Spleen (tissue), 11 donors: ENCODE results near the gene GRIK3. TPM values are rescaled to one million over a fixed set of nuclear protein-coding genes. Genes with fewer than 3 reads are reported as not detected.

Source experiments
- DNase-seq: peaks from one replicate; pipeline ENCODE4 v3.0.0-alpha.2; 2020
- H3K27ac ChIP-seq, 8 donors: fragments of 200-600 bp; sonication (generic) in 7 of 8; 1 replicate in 4 of 8; 2 replicates in 4 of 8; pipeline versions ENCODE4 v1.5.0 to v1.8.0; 2016 to 2021; ENCODE audit warnings: inconsistent platforms in 4 of 8, mild to moderate bottlenecking in 4 of 8, moderate library complexity in 1 of 8
- H3K27me3 ChIP-seq, 7 donors: fragments of 200-600 bp; sonication (generic) in 6 of 7; replicated peaks in 1 of 7; 1 replicate in 4 of 7; 2 replicates in 3 of 7; pipeline versions ENCODE4 v1.5.0 to v1.8.0; 2016 to 2021; ENCODE audit warnings: inconsistent platforms in 3 of 7, mild to moderate bottlenecking in 1 of 7
- H3K36me3 ChIP-seq, 6 donors: fragments of 200-600 bp; sonication (generic) in 5 of 6; 1 replicate in 4 of 6; 2 replicates in 2 of 6; pipeline versions ENCODE4 v1.5.0 to v1.8.0; 2016 to 2021; ENCODE audit warnings: inconsistent platforms in 2 of 6
- H3K4me1 ChIP-seq, 6 donors: fragments of 200-600 bp; sonication (generic) in 5 of 6; 1 replicate in 3 of 6; 2 replicates in 3 of 6; pipeline versions ENCODE4 v1.5.0 to v1.8.0; 2016 to 2021; ENCODE audit warnings: inconsistent platforms in 3 of 6
- H3K4me3 ChIP-seq, 8 donors: fragments of 200-600 bp; sonication (generic) in 7 of 8; 1 replicate in 4 of 8; 2 replicates in 4 of 8; pipeline versions ENCODE4 v1.5.0 to v1.8.0; 2016 to 2021; ENCODE audit warnings: inconsistent platforms in 4 of 8, mild to moderate bottlenecking in 4 of 8, moderate library complexity in 2 of 8
- H3K9me3 ChIP-seq, 8 donors: fragments of 200-600 bp; sonication (generic) in 7 of 8; 1 replicate in 4 of 8; 2 replicates in 4 of 8; pipeline versions ENCODE4 v1.5.0 to v1.8.0; 2016 to 2021; ENCODE audit warnings: inconsistent platforms in 4 of 8
- POLR2A ChIP-seq, 3 donors: fragments of 450-650 bp; IDR thresholded peaks; one replicate each; pipeline ENCODE4 v1.5.1; 2017; ENCODE audit warnings: antibody characterized with exemption in 3 of 3, mild to moderate bottlenecking in 1 of 3
- POLR2AphosphoS5 ChIP-seq, 3 donors: sonication (generic); formaldehyde crosslinking; IDR thresholded peaks; one replicate each; pipeline ENCODE4 v1.5.1; 2017; ENCODE audit warnings: antibody characterized with exemption in 3 of 3
- WGBS, 5 donors: extraction: QIAGEN DNeasy Blood & Tissue Kit in 3 of 5; methylation state at CpG; one replicate each; pipeline versions ENCODE4 v1.1.5 to v1.1.7; 2013 to 2018; 5-methylcytosine and 5-hydroxymethylcytosine counted together
- intact Hi-C: fragments of 100-400 bp; cut with DNase I; formaldehyde crosslinking; loops from one replicate; pipeline ENCODE4 v1.15.0; 2023; ENCODE audit warnings: low total_unique reads
- polyA plus RNA-seq, 3 donors: library from polyadenylated mRNA; stranded (reverse); fragments of 200-250 nt; gene quantifications; one replicate each; pipeline ENCODE4 v1.2.1, GENCODE V29; 2013
- total RNA-seq, 7 donors: library from RNA; depleted of rRNA in 3 of 7; stranded (reverse); fragments of >200 nt in 3 of 7; fragmentation: NEBNext Ultra II Directional in 4 of 7; extraction: Animal tissue kit (Norgen Biotek cat#: 25700) in 4 of 7; gene quantifications; one replicate each; pipeline versions ENCODE4 v1.1.0 to v1.2.1, GENCODE V29; 2016 to 2021
- TF ChIP-seq, protein P1 (sequence below), 11 experiments: fragments of 200-600 bp in 7 of 11; fragments of 450-650 bp in 4 of 11; sonication (generic) in 4 of 11; IDR thresholded peaks in 8 of 11; conservative IDR thresholded peaks in 3 of 11; 1 replicate in 7 of 11; 2 replicates in 4 of 11; pipeline versions ENCODE4 v1.4.0 to v1.8.0; 2016 to 2021; ENCODE audit warnings: antibody characterized with exemption in 11 of 11, inconsistent platforms in 4 of 11, mild to moderate bottlenecking in 1 of 11
- donor health status: healthy with polysubstance abuse.
- donor health status: DM: no; HTN: no; CAD: no; lungs with moderate emphysema.
- donor health status: DM: no; HTN: no; CAD: no.
- donor health status: Bipolar disorder and iron deficiency.
- donor health status: healthy.
- donor health status: DM: no; HTN: no; CAD: no.
- donor health status: DM: yes; HTN: yes; CAD: no.

Gene GRIK3
- total and polyA plus RNA-seq, 10 donors = 0.09 to 0.74 (median 0.19) TPM

GRCh38 chr1:36829961-36830360 lies 204.4 kb downstream of the GRIK3 start:
- no peaks in the 10 kb centered on the region for H3K9me3 ChIP-seq
- WGBS, 5 donors = 79 to 93% (median 89%) methylated on average over 4 of the region's 4 CpGs
- no peak overlapping the region for H3K4me3 ChIP-seq
- DNase-seq = no peak
- peaks cover 0 to 35% (median 0%) of the 10 kb centered on the region in 7 donors for H3K27me3 ChIP-seq
- H3K27ac ChIP-seq = no peak overlapping the region
- no peaks in the 10 kb centered on the region for H3K4me1 ChIP-seq
- intact Hi-C loops = no loop called here
- no peak for TF ChIP-seq POLR2A (IDR thresholded peaks at IDR 0.05)
- TF ChIP-seq POLR2AphosphoS5 (IDR thresholded peaks at IDR 0.05) = no peak
- TF ChIP-seq, protein P1, sequence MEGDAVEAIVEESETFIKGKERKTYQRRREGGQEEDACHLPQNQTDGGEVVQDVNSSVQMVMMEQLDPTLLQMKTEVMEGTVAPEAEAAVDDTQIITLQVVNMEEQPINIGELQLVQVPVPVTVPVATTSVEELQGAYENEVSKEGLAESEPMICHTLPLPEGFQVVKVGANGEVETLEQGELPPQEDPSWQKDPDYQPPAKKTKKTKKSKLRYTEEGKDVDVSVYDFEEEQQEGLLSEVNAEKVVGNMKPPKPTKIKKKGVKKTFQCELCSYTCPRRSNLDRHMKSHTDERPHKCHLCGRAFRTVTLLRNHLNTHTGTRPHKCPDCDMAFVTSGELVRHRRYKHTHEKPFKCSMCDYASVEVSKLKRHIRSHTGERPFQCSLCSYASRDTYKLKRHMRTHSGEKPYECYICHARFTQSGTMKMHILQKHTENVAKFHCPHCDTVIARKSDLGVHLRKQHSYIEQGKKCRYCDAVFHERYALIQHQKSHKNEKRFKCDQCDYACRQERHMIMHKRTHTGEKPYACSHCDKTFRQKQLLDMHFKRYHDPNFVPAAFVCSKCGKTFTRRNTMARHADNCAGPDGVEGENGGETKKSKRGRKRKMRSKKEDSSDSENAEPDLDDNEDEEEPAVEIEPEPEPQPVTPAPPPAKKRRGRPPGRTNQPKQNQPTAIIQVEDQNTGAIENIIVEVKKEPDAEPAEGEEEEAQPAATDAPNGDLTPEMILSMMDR (IDR thresholded peaks at IDR 0.05 in 8 of 11, conservative IDR thresholded peaks at IDR 0.05 in 3 of 11) = no peak
- no peaks in the 10 kb centered on the region for H3K36me3 ChIP-seq

GRCh38 chr1:36829066-36829465 lies 205.2 kb downstream of the GRIK3 start:
- H3K4me3 ChIP-seq = no peak overlapping the region
- H3K4me1 ChIP-seq = no peaks in the 10 kb centered on the region
- TF ChIP-seq POLR2AphosphoS5 (IDR thresholded peaks at IDR 0.05) (no peak), POLR2A (IDR thresholded peaks at IDR 0.05) (no peak)
- TF ChIP-seq, protein P1 (IDR thresholded peaks at IDR 0.05 in 8 of 11, conservative IDR thresholded peaks at IDR 0.05 in 3 of 11) = no peak
- H3K27me3 ChIP-seq = peaks cover 0 to 44% (median 0%) of the 10 kb centered on the region in 7 donors
- H3K27ac ChIP-seq = no peak overlapping the region
- intact Hi-C loops = no loop called here
- no peaks in the 10 kb centered on the region for H3K9me3 ChIP-seq
- DNase-seq = no peak
- WGBS, 5 donors = 70 to 89% (median 83%) methylated on average over 6 of the region's 6 CpGs
- no peaks in the 10 kb centered on the region for H3K36me3 ChIP-seq

GRCh38 chr1:36825226-36825625 lies 209.1 kb downstream of the GRIK3 start:
- Histone ChIP-seq H3K9me3 (no peaks in the 10 kb centered on the region), H3K4me3 (no peak overlapping the region), H3K27me3 (peaks cover 0 to 34% (median 0%) of the 10 kb centered on the region in 7 donors), H3K4me1 (no peaks in the 10 kb centered on the region), H3K36me3 (no peaks in the 10 kb centered on the region), H3K27ac (no peak overlapping the region)
- TF ChIP-seq, protein P1 (IDR thresholded peaks at IDR 0.05 in 8 of 11, conservative IDR thresholded peaks at IDR 0.05 in 3 of 11) = no peak
- TF ChIP-seq POLR2A (IDR thresholded peaks at IDR 0.05) (no peak), POLR2AphosphoS5 (IDR thresholded peaks at IDR 0.05) (no peak)
- DNase-seq = peak; percentile 14
- intact Hi-C loops = no loop called here
- 84 to 92% (median 88%) methylated on average over 6 of the region's 6 CpGs for WGBS, 5 donors

- no peak overlapping the region for H3K27ac ChIP-seq
- no peaks in the 10 kb centered on the region for H3K4me1 ChIP-seq
- H3K36me3 ChIP-seq = no peaks in the 10 kb centered on the region
- peaks cover 0 to 40% (median 0%) of the 10 kb centered on the region in 7 donors for H3K27me3 ChIP-seq
- H3K4me3 ChIP-seq = no peak overlapping the region
- TF ChIP-seq, protein P1 (IDR thresholded peaks at IDR 0.05 in 8 of 11, conservative IDR thresholded peaks at IDR 0.05 in 3 of 11) = no peak
- TF ChIP-seq POLR2AphosphoS5 (IDR thresholded peaks at IDR 0.05) = peak in 1 of 3 donors; percentile 30
- 28 to 37% (median 33%) methylated on average over 12 of the region's 12 CpGs for WGBS, 5 donors
- intact Hi-C loops = no loop called here
- no peaks in the 10 kb centered on the region for H3K9me3 ChIP-seq
- DNase-seq = peak; percentile 40
Measured at GRCh38 chr1:36824390-36824861, 209.9 kb downstream of the GRIK3 start.
